GM12892 (cell line): ENCODE results near the gene CNIH3.

ENCODE experiments used
- POLR2A ChIP-seq: IDR thresholded peaks from 2 replicates; pipeline ENCODE4 v1.6.1; 2011; ENCODE audit warnings: low read depth, low read length, control low read depth
- POLR2AphosphoS5 ChIP-seq: IDR thresholded peaks from 2 replicates; pipeline ENCODE4 v1.6.1; 2011; ENCODE audit warnings: low read depth, low read length, control low read depth
- TAF1 ChIP-seq: IDR thresholded peaks from 2 replicates; pipeline ENCODE4 v1.6.1; 2011; ENCODE audit warnings: low read depth, mild to moderate bottlenecking, control low read depth, low read length, borderline replicate concordance

DNA sequence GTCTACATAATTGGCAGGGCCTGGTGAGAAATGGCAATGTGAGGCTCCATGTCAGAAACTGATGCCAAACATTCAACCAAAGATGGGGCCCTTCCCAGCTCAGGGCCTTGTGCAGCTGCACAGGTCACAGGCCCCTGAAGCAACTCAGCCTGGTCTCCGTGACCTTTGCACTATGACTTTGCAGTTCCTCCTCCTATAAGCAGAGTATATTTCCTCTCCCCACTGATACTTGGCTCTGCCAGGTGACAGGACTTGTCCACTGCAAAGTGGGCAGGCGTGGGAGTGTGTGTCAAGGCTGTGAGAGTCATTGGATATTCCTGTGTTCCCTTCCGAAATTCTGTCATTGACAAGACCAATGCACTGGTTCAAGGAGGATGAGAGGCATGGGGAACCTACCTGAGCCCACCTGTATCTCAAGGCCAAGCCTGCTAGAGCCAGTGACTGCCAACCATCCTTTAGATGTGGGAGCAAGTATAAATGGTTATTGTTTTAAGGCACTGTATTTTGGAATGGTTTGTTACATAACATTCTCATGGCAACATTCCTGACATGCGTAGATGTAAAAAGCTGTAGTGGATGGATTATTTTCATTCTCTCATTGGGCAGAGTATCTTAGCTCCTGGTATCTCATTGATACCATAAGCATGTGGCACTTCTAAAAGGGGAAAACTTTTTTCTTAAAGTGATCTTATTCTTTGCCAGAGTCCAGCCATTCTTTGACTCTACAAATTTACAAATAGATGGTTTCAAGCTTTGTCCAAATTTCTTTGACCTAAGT is 75.2 kb downstream of the CNIH3 start:
- TF ChIP-seq POLR2A (no peak), POLR2AphosphoS5 (no peak), TAF1 (no peak)
